Spleen (tissue), 11 donors: ENCODE data around the gene CA12. TPM values are rescaled to one million over a fixed set of nuclear protein-coding genes. Genes with fewer than 3 reads are reported as not detected.
A peak's percentile ranks its signal among the peaks of the same experiment; 100 is the strongest.
"Not testable (repeated sequence)": the region's sequence is repeated elsewhere in the genome, so short reads cannot be mapped to it uniquely, and the experiment has no call there.

Experiments used
- DNase-seq: peaks from one replicate; pipeline ENCODE4 v3.0.0-alpha.2; 2020
- H3K27ac ChIP-seq, 8 donors: fragments of 200-600 bp; sonication (generic) in 7 of 8; 1 replicate in 4 of 8; 2 replicates in 4 of 8; pipeline versions ENCODE4 v1.5.0 to v1.8.0; 2016 to 2021; ENCODE audit warnings: inconsistent platforms in 4 of 8, mild to moderate bottlenecking in 4 of 8, moderate library complexity in 1 of 8
- H3K27me3 ChIP-seq, 7 donors: fragments of 200-600 bp; sonication (generic) in 6 of 7; replicated peaks in 1 of 7; 1 replicate in 4 of 7; 2 replicates in 3 of 7; pipeline versions ENCODE4 v1.5.0 to v1.8.0; 2016 to 2021; ENCODE audit warnings: inconsistent platforms in 3 of 7, mild to moderate bottlenecking in 1 of 7
- H3K36me3 ChIP-seq, 6 donors: fragments of 200-600 bp; sonication (generic) in 5 of 6; 1 replicate in 4 of 6; 2 replicates in 2 of 6; pipeline versions ENCODE4 v1.5.0 to v1.8.0; 2016 to 2021; ENCODE audit warnings: inconsistent platforms in 2 of 6
- H3K4me1 ChIP-seq, 6 donors: fragments of 200-600 bp; sonication (generic) in 5 of 6; 1 replicate in 3 of 6; 2 replicates in 3 of 6; pipeline versions ENCODE4 v1.5.0 to v1.8.0; 2016 to 2021; ENCODE audit warnings: inconsistent platforms in 3 of 6
- H3K4me3 ChIP-seq, 8 donors: fragments of 200-600 bp; sonication (generic) in 7 of 8; 1 replicate in 4 of 8; 2 replicates in 4 of 8; pipeline versions ENCODE4 v1.5.0 to v1.8.0; 2016 to 2021; ENCODE audit warnings: inconsistent platforms in 4 of 8, mild to moderate bottlenecking in 4 of 8, moderate library complexity in 2 of 8
- H3K9me3 ChIP-seq, 8 donors: fragments of 200-600 bp; sonication (generic) in 7 of 8; 1 replicate in 4 of 8; 2 replicates in 4 of 8; pipeline versions ENCODE4 v1.5.0 to v1.8.0; 2016 to 2021; ENCODE audit warnings: inconsistent platforms in 4 of 8
- POLR2A ChIP-seq, 3 donors: fragments of 450-650 bp; IDR thresholded peaks; one replicate each; pipeline ENCODE4 v1.5.1; 2017; ENCODE audit warnings: antibody characterized with exemption in 3 of 3, mild to moderate bottlenecking in 1 of 3
- POLR2AphosphoS5 ChIP-seq, 3 donors: sonication (generic); formaldehyde crosslinking; IDR thresholded peaks; one replicate each; pipeline ENCODE4 v1.5.1; 2017; ENCODE audit warnings: antibody characterized with exemption in 3 of 3
- WGBS, 5 donors: extraction: QIAGEN DNeasy Blood & Tissue Kit in 3 of 5; methylation state at CpG; one replicate each; pipeline versions ENCODE4 v1.1.5 to v1.1.7; 2013 to 2018; 5-methylcytosine and 5-hydroxymethylcytosine counted together
- intact Hi-C: fragments of 100-400 bp; cut with DNase I; formaldehyde crosslinking; loops from one replicate; pipeline ENCODE4 v1.15.0; 2023; ENCODE audit warnings: low total_unique reads
- polyA plus RNA-seq, 3 donors: library from polyadenylated mRNA; stranded (reverse); fragments of 200-250 nt; gene quantifications; one replicate each; pipeline ENCODE4 v1.2.1, GENCODE V29; 2013
- total RNA-seq, 7 donors: library from RNA; depleted of rRNA in 3 of 7; stranded (reverse); fragments of >200 nt in 3 of 7; fragmentation: NEBNext Ultra II Directional in 4 of 7; extraction: Animal tissue kit (Norgen Biotek cat#: 25700) in 4 of 7; gene quantifications; one replicate each; pipeline versions ENCODE4 v1.1.0 to v1.2.1, GENCODE V29; 2016 to 2021
- TF ChIP-seq, protein P1 (sequence below), 11 experiments: fragments of 200-600 bp in 7 of 11; fragments of 450-650 bp in 4 of 11; sonication (generic) in 4 of 11; IDR thresholded peaks in 8 of 11; conservative IDR thresholded peaks in 3 of 11; 1 replicate in 7 of 11; 2 replicates in 4 of 11; pipeline versions ENCODE4 v1.4.0 to v1.8.0; 2016 to 2021; ENCODE audit warnings: antibody characterized with exemption in 11 of 11, inconsistent platforms in 4 of 11, mild to moderate bottlenecking in 1 of 11
- donor health status: healthy with polysubstance abuse.
- donor health status: DM: no; HTN: no; CAD: no; lungs with moderate emphysema.
- donor health status: DM: no; HTN: no; CAD: no.
- donor health status: Bipolar disorder and iron deficiency.
- donor health status: healthy.
- donor health status: DM: no; HTN: no; CAD: no.
- donor health status: DM: yes; HTN: yes; CAD: no.

The CA12 gene
- total and polyA plus RNA-seq, 10 donors, result 0.02 to 3.3 (median 0.42) TPM

DNA sequence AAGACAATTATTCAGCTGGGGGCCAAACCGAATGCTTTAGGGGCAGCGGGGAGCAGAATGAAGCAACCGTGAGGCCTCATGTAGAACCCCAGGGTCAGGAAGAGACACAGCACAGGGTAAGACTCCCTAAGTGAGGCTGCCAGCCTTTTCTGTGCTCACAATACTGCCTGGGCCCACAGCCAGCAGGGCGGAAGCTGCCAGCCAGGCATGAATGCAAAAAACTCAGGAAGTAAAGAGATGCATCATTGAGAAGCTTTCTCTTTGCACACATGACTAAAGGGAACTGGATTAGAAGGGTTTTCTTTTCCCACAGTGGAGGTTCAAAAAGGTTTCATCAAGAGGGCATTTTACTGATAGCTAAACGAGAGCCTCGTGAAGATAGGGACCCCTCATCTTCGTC is 33.3 kb downstream of the CA12 start:
- peak; percentile 83 for DNase-seq
- H3K9me3 ChIP-seq, result no peaks in the 10 kb centered on the region
- intact Hi-C loops, result no loop called here
- peaks cover 0 to 26% (median 17%) of the 10 kb centered on the region in 6 donors for H3K4me1 ChIP-seq
- no peaks in the 10 kb centered on the region for H3K27me3 ChIP-seq
- WGBS, 5 donors, result 47 to 65% (median 57%) methylated on average over 7 of the region's 7 CpGs
- H3K27ac ChIP-seq, result peak overlapping the region in 5 of 8 donors; percentile 37 to 72 (median 51)
- H3K36me3 ChIP-seq, result no peaks in the 10 kb centered on the region
- TF ChIP-seq POLR2A (IDR thresholded peaks at IDR 0.05), result no peak
- TF ChIP-seq POLR2AphosphoS5 (IDR thresholded peaks at IDR 0.05), result peak in 1 of 3 donors; percentile 23
- no peak overlapping the region for H3K4me3 ChIP-seq

DNA sequence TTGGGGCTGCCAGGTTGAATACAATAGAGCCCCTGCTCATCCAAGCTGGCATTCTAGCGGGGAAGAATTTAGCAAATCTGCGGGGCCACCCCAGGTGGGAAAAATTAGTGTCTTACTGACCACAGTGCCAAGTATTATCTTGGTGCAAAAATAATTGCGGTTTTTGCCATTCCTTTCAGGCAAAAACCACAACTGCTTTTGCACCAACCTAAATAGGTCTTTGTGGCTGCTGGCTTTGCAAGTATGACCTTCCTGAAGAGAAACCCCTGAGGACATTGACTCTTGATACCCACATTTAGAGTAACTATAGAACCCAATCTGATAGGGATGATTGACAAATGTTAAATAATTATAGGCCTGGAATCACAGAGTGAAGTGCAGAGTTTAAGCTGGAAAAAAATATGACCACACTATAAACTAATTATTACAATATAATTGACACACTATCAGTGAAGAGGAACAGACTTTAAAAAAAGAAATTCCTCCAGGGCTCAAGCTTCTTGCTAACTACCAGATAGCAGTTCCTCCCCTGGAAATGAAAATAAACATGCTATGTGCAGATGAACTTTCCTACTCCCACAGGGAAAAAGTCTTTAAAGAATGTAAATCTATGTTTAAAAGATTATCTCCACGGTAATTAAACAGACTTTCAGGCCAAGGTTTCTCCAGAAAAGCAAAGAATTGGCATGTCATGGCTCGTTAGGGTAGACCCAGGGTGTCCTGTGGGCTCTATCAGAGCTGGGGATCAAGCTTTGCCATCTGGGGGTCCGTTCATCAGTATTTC is 34.4 kb downstream of the CA12 start:
- no peaks in the 10 kb centered on the region for H3K36me3 ChIP-seq
- H3K4me3 ChIP-seq, result no peak overlapping the region
- no peaks in the 10 kb centered on the region for H3K9me3 ChIP-seq
- DNase-seq, result no peak
- H3K4me1 ChIP-seq, result peaks cover 0 to 32% (median 17%) of the 10 kb centered on the region in 6 donors
- WGBS, 5 donors, result 70 to 84% (median 82%) methylated on average over 6 of the region's 6 CpGs
- intact Hi-C loops, result no loop called here
- no peaks in the 10 kb centered on the region for H3K27me3 ChIP-seq
- peak overlapping the region in 5 of 8 donors; percentile 37 to 72 (median 51) for H3K27ac ChIP-seq
- TF ChIP-seq POLR2A (IDR thresholded peaks at IDR 0.05) (no peak), POLR2AphosphoS5 (IDR thresholded peaks at IDR 0.05) (no peak)
- TF ChIP-seq, protein P1, sequence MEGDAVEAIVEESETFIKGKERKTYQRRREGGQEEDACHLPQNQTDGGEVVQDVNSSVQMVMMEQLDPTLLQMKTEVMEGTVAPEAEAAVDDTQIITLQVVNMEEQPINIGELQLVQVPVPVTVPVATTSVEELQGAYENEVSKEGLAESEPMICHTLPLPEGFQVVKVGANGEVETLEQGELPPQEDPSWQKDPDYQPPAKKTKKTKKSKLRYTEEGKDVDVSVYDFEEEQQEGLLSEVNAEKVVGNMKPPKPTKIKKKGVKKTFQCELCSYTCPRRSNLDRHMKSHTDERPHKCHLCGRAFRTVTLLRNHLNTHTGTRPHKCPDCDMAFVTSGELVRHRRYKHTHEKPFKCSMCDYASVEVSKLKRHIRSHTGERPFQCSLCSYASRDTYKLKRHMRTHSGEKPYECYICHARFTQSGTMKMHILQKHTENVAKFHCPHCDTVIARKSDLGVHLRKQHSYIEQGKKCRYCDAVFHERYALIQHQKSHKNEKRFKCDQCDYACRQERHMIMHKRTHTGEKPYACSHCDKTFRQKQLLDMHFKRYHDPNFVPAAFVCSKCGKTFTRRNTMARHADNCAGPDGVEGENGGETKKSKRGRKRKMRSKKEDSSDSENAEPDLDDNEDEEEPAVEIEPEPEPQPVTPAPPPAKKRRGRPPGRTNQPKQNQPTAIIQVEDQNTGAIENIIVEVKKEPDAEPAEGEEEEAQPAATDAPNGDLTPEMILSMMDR (IDR thresholded peaks at IDR 0.05 in 8 of 11, conservative IDR thresholded peaks at IDR 0.05 in 3 of 11), result no peak

DNA sequence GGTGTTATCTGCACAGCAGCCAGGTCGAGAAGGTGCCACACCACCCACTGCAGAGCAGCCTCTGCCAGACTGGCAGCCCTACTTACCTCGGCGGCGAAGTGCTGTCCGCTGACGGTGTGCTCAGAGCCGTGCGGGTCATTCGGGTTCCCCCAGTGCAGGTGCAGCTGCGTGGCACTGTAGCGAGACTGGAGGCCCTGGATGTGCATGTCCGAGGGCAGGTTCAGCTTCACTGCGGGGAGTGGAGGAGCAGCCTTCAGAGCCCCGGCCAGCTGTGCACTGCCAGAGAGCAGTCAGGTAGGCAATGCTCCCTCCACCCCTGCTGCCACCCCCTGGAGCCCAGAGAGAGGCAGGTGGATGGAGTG is 36.3 kb downstream of the CA12 start:
- TF ChIP-seq POLR2AphosphoS5 (IDR thresholded peaks at IDR 0.05) (no peak), POLR2A (IDR thresholded peaks at IDR 0.05) (no peak)
- TF ChIP-seq, protein P1 (IDR thresholded peaks at IDR 0.05 in 8 of 11, conservative IDR thresholded peaks at IDR 0.05 in 3 of 11), result no peak
- no peaks in the 10 kb centered on the region for H3K9me3 ChIP-seq
- no peaks in the 10 kb centered on the region for H3K27me3 ChIP-seq
- whole genome bisulfite sequencing, 5 donors, result 82 to 96% (median 91%) methylated on average over 9 to 14 of the region's 14 CpGs
- H3K36me3 ChIP-seq, result no peaks in the 10 kb centered on the region
- no peak overlapping the region for H3K4me3 ChIP-seq
- H3K4me1 ChIP-seq, result peaks cover 0 to 32% (median 17%) of the 10 kb centered on the region in 6 donors
- intact Hi-C loops, result no loop called here
- no peak overlapping the region for H3K27ac ChIP-seq
- DNase-seq, result no peak

DNA sequence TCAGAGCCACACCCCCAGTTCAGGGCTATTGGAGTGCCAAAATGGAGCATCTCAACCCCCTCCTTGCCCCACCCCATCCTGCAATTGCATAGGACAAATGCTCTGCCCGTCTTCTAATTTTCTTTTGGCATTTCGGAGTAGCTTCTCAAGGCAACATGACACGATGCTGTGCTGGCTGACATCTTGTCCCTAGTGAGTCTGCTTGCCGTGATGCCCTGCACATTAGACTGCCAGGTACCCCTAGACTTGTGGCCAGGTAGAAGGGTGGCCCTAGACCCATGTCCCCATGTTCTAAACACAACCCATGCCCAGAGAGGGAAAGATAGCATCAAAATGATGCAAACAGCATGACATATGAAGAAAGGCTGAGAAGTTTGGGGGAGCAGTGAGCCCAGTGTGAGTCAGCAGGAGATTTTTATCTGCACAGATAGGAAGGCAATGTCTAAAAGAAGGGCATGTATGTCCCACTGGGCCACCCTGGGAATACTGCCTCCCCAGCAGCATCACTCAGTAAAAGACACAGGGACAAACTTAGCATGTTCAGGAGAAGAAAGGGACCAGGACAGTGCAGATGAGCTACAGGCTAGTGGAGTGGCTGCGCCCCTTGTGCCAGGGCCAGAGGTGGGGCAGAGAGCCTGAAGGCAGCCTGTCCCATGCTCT is 36.8 kb downstream of the CA12 start:
- H3K27ac ChIP-seq, result no peak overlapping the region
- H3K4me1 ChIP-seq, result peaks cover 0 to 32% (median 17%) of the 10 kb centered on the region in 6 donors
- no peaks in the 10 kb centered on the region for H3K9me3 ChIP-seq
- no peak overlapping the region for H3K4me3 ChIP-seq
- intact Hi-C loops, result no loop called here
- no peaks in the 10 kb centered on the region for H3K27me3 ChIP-seq
- DNase-seq, result no peak
- TF ChIP-seq, protein P1 (IDR thresholded peaks at IDR 0.05 in 8 of 11, conservative IDR thresholded peaks at IDR 0.05 in 3 of 11), result no peak
- no peak for TF ChIP-seq POLR2A (IDR thresholded peaks at IDR 0.05)
- WGBS, 5 donors, result 91 to 95% (median 93%) methylated on average over 5 of the region's 5 CpGs
- H3K36me3 ChIP-seq, result no peaks in the 10 kb centered on the region

DNA sequence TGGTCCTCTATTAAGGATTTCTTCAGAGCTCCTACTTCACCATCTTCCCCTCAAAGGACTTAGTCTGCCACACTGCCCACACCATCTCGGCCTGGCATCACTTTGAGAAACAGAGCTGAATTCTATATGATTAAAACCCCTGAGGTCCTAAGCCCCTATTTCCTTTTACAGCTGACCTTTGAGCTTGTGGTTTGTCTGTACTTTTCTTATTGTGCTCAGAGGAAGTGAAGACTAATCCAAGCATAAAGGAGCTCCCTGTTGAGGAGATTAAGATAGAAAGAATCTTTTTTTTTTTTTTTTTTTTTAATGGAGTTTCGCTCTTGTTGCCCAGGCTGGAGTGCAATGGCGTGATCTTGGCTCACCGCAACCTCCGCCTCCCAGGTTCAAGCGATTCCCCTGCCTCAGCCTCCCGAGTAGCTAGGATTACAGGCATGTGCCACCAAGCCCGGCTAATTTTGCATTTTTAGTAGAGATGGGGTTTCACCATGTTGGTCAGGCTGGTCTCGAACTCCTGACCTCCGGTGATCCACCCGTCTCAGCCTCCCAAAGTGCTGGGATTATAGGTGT is 38.6 kb downstream of the CA12 start:
- H3K36me3 ChIP-seq, H3K9me3 ChIP-seq, H3K27me3 ChIP-seq, H3K27ac ChIP-seq, DNase-seq, intact Hi-C loops, H3K4me3 ChIP-seq: not testable (repeated sequence)
- H3K4me1 ChIP-seq, result peaks cover 0 to 18% (median 6%) of the 10 kb centered on the region in 6 donors
- 72 to 87% (median 83%) methylated on average over 10 to 11 of the region's 11 CpGs for WGBS, 5 donors
